GM19023 (cell line): ENCODE measurements around the gene MGAT4A.

Source experiments
- ATAC-seq: cut with Tn5 transposase; IDR thresholded peaks from one replicate; pipeline ENCODE4 v1.9.1; 2021; ENCODE audit warnings: mild to moderate bottlenecking, moderate library complexity; ENCODE audit not compliant: unreplicated experiment

MGAT4A gene

GRCh38 chr2:98579926-98580325 lies 151.0 kb downstream of the MGAT4A start:
- ATAC-seq: no peak

- no peak for ATAC-seq
Observed at GRCh38 chr2:98578231-98578630, 152.7 kb downstream of the MGAT4A start.

DNA sequence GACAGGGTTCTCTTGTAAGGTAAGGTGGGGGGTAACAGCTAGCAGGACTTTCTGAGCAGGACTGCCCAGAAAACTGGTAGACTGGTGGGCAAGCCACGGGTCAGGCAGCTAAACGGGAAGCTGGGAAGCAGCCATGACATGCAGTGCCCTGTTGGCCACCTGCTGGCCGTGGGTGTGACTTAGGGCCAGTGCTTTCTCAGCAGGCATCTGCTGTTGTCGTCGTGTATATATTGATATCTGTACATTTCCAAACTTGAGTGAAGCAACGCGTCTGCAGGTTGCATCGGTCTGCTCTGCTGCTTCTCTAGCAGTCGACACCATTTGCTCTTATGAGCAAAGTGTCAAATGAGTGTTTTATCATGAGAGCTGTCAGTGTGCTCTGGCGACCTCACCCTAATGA lies 153.6 kb downstream of the MGAT4A start:
- no peak for ATAC-seq

- ATAC-seq: no peak
Observed at GRCh38 chr2:98576666-98577312, 154.1 kb downstream of the MGAT4A start.

- no peak for ATAC-seq
Observed at GRCh38 chr2:98573426-98573825, 157.5 kb downstream of the MGAT4A start.

- no peak for ATAC-seq
Observed at GRCh38 chr2:98572676-98573075, 158.3 kb downstream of the MGAT4A start.

DNA sequence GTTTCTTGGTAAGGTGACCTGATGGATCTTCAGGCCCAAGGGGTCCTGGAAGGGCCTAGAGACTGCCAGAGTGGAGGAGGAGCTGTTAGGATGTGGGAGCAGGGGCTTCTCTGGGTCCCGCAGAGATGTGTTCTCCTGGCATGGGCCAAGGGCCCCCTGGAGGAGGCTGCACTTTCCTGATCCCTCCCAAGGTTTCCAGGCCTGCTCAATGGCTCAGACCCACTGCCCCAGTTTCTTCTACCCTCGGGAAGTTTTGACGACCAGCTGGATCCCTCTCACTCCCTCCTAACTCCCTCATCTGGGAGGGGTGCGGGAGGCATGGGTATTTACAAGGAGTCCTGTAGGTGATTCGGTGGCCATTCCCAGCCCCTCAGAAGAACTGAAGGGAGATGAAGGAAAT lies 158.7 kb downstream of the MGAT4A start:
- ATAC-seq: no peak

- no peak for ATAC-seq
Observed at GRCh38 chr2:98571796-98572195, 159.1 kb downstream of the MGAT4A start.

DNA sequence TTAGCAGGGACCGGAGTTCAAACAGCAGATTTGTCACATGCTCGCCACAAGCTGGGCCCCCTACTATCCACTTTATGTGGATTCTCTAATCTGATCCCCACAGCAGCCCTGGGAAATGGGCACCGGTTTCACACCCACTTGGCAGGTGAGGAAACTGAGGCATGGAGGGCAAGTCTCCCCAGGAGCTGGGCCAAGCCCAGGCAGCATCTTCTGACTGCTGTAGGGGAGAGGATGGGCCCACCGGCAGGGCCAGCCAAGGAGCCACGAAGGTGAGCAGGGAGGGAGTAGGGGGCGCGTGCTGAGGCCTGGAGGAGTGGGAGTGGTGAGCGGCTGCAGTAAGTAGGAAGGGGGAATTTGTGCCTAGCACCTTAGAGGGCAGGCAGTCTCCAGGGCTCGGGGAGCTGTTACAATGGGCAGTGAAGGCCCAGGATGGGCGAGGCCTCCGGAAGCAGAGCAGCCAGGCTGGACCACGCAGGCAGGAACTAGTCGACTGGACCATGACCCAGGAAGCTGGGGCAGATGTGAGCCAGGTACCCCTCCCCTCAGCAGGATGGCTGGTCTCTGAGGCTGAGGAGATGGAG lies 159.7 kb downstream of the MGAT4A start:
- ATAC-seq: no peak

DNA sequence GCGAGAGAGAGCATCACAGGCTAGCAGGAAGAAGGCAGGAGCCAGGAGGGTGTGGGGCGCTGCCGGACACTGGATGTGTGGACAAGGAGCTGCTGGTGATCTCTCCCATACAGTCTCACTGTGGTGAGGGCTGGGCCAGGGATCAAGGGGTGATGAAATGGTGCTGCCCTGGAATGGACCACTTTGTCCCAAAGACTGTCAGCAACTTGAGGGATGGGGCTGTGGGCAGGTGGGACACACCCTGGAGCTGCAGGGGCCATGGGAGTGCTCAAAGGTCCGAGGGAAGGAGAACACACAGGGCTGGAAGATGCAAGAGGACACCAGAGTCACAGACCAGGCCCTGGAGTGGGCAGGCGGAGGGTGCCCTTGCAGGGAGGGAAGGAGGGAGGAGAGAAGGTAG lies 160.6 kb downstream of the MGAT4A start:
- no peak for ATAC-seq

- no peak for ATAC-seq
Observed at GRCh38 chr2:98569915-98570314, 161.0 kb downstream of the MGAT4A start.

- no peak for ATAC-seq
Observed at GRCh38 chr2:98569197-98569793, 161.6 kb downstream of the MGAT4A start.
